SK-N-MC (cell line): Measurements from ENCODE around the gene EBF4.

ENCODE experiments used
- DNase-seq: peaks from one replicate; pipeline ENCODE4 v3.0.0-alpha.2; 2011; ENCODE audit warnings: low read depth, low spot score
- H3K27ac ChIP-seq: fragments of 200-600 bp; sonication (generic); 2 replicates; pipeline ENCODE4 v1.5.1; 2016; ENCODE audit warnings: mixed run types
- H3K36me3 ChIP-seq: fragments of 200-600 bp; sonication (generic); 2 replicates; pipeline ENCODE4 v1.6.1; 2017; ENCODE audit warnings: antibody characterized with exemption, low read length, mixed read lengths; ENCODE audit not compliant: insufficient read depth
- H3K4me3 ChIP-seq: fragments of 200-600 bp; sonication (generic); 2 replicates; pipeline ENCODE4 v1.5.1; 2016
- H3K9ac ChIP-seq: fragments of 200-600 bp; sonication (generic); 2 replicates; pipeline ENCODE4 v1.8.0; 2017; ENCODE audit warnings: mixed run types, mixed read lengths; ENCODE audit not compliant: insufficient read length
- H3K9me3 ChIP-seq: fragments of 200-600 bp; sonication (generic); 2 replicates; pipeline ENCODE4 v1.6.1; 2017; ENCODE audit warnings: low read depth, mild to moderate bottlenecking, antibody characterized with exemption, low read length, moderate library complexity, mixed read lengths
- EZH2 ChIP-seq: fragments of 200-600 bp; sonication (generic); IDR thresholded peaks from one replicate; pipeline ENCODE4 v1.6.1; 2017; ENCODE audit warnings: antibody characterized with exemption
- FOXP2 ChIP-seq: optimal IDR thresholded peaks from 2 replicates; pipeline ENCODE3; 2011; ENCODE audit warnings: mild to moderate bottlenecking, moderate library complexity; ENCODE audit not compliant: insufficient read depth; ENCODE audit errors: extremely low read length, control extremely low read depth
- POLR2AphosphoS5 ChIP-seq: IDR thresholded peaks from 2 replicates; pipeline ENCODE4 v1.6.1; 2012; ENCODE audit warnings: mild to moderate bottlenecking, low read depth, low read length, borderline replicate concordance

The EBF4 gene

GRCh38 chr20:2709205-2709981 lies 16.8 kb downstream of the EBF4 start:
- Histone ChIP-seq H3K27ac (no peak overlapping the region), H3K9ac (no peak overlapping the region), H3K36me3 (no peaks in the 10 kb centered on the region), H3K9me3 (no peaks in the 10 kb centered on the region), H3K4me3 (no peak overlapping the region)
- no peak for DNase-seq
- TF ChIP-seq POLR2AphosphoS5: no peak
- no peak for TF ChIP-seq FOXP2
- TF ChIP-seq EZH2: no peak

- H3K9me3 ChIP-seq: peaks cover 6% of the 10 kb centered on the region; the same call in 1 of the 2 replicates
- H3K4me3 ChIP-seq: no peak overlapping the region
- DNase-seq: no peak
- H3K36me3 ChIP-seq: no peaks in the 10 kb centered on the region
- TF ChIP-seq EZH2 (no peak), FOXP2 (no peak), POLR2AphosphoS5 (no peak)
- no peak overlapping the region for H3K9ac ChIP-seq
- H3K27ac ChIP-seq: no peak overlapping the region
Observed at GRCh38 chr20:2713285-2713684, 20.7 kb downstream of the EBF4 start.

- Histone ChIP-seq H3K4me3 (no peak overlapping the region), H3K9me3 (peaks cover 3% of the 10 kb centered on the region; the same call in 1 of the 2 replicates), H3K27ac (no peak overlapping the region), H3K36me3 (no peaks in the 10 kb centered on the region), H3K9ac (no peak overlapping the region)
- TF ChIP-seq EZH2: no peak
- TF ChIP-seq POLR2AphosphoS5: no peak
- TF ChIP-seq FOXP2: no peak
- DNase-seq: no peak
Observed at GRCh38 chr20:2729251-2729713, 36.7 kb downstream of the EBF4 start.

- H3K9me3 ChIP-seq: peaks cover 3% of the 10 kb centered on the region; the same call in 1 of the 2 replicates
- DNase-seq: no peak
- TF ChIP-seq EZH2 (no peak), FOXP2 (no peak), POLR2AphosphoS5 (no peak)
- no peak overlapping the region for H3K9ac ChIP-seq
- no peak overlapping the region for H3K4me3 ChIP-seq
- no peaks in the 10 kb centered on the region for H3K36me3 ChIP-seq
- no peak overlapping the region for H3K27ac ChIP-seq
Observed at GRCh38 chr20:2729791-2730190, 37.2 kb downstream of the EBF4 start.

- H3K9me3 ChIP-seq: peaks cover 3% of the 10 kb centered on the region; the same call in 1 of the 2 replicates
- H3K4me3 ChIP-seq: no peak overlapping the region
- no peak overlapping the region for H3K27ac ChIP-seq
- no peaks in the 10 kb centered on the region for H3K36me3 ChIP-seq
- no peak for DNase-seq
- H3K9ac ChIP-seq: no peak overlapping the region
- no peak for TF ChIP-seq FOXP2
- TF ChIP-seq POLR2AphosphoS5: no peak
- TF ChIP-seq EZH2: no peak
Observed at GRCh38 chr20:2734899-2735298, 42.3 kb downstream of the EBF4 start.

GRCh38 chr20:2736441-2736840 lies 43.9 kb downstream of the EBF4 start:
- DNase-seq: no peak
- no peak overlapping the region for H3K4me3 ChIP-seq
- no peak overlapping the region for H3K27ac ChIP-seq
- TF ChIP-seq FOXP2: no peak
- TF ChIP-seq EZH2: no peak
- no peak for TF ChIP-seq POLR2AphosphoS5
- H3K36me3 ChIP-seq: no peaks in the 10 kb centered on the region
- H3K9ac ChIP-seq: no peak overlapping the region
- peaks cover 3% of the 10 kb centered on the region; the same call in 1 of the 2 replicates for H3K9me3 ChIP-seq

GRCh38 chr20:2738331-2739041 lies 45.9 kb downstream of the EBF4 start:
- DNase-seq: no peak
- no peaks in the 10 kb centered on the region for H3K9me3 ChIP-seq
- H3K4me3 ChIP-seq: no peak overlapping the region
- no peaks in the 10 kb centered on the region for H3K36me3 ChIP-seq
- no peak overlapping the region for H3K9ac ChIP-seq
- TF ChIP-seq FOXP2 (no peak), EZH2 (no peak), POLR2AphosphoS5 (no peak)
- no peak overlapping the region for H3K27ac ChIP-seq

- TF ChIP-seq FOXP2: no peak
- TF ChIP-seq POLR2AphosphoS5: no peak
- TF ChIP-seq EZH2: no peak
- no peak overlapping the region for H3K4me3 ChIP-seq
- no peaks in the 10 kb centered on the region for H3K9me3 ChIP-seq
- H3K27ac ChIP-seq: no peak overlapping the region
- no peaks in the 10 kb centered on the region for H3K36me3 ChIP-seq
- no peak overlapping the region for H3K9ac ChIP-seq
- no peak for DNase-seq
Observed at GRCh38 chr20:2739042-2739398, 46.4 kb downstream of the EBF4 start.

- Histone ChIP-seq H3K27ac (no peak overlapping the region), H3K36me3 (no peaks in the 10 kb centered on the region), H3K9me3 (no peaks in the 10 kb centered on the region), H3K4me3 (no peak overlapping the region), H3K9ac (no peak overlapping the region)
- no peak for DNase-seq
- no peak for TF ChIP-seq POLR2AphosphoS5
- TF ChIP-seq FOXP2: no peak
- TF ChIP-seq EZH2: no peak
Observed at GRCh38 chr20:2740702-2741101, 48.1 kb downstream of the EBF4 start.
